Muscle of arm (tissue), 12 donors: ENCODE results near the gene HEPN1. TPM values are rescaled to one million over a fixed set of nuclear protein-coding genes. Genes with fewer than 3 reads are reported as not detected.
"Not testable (repeated sequence)": the region's sequence is repeated elsewhere in the genome, so short reads cannot be mapped to it uniquely, and the experiment has no call there.

ENCODE experiments used
- DNase-seq: peaks from one replicate; pipeline ENCODE4 v3.0.0-alpha.2; 2013
- polyA plus RNA-seq, 12 donors: library from polyadenylated mRNA; unstranded; fragments of 120-200 nt; gene quantifications; one replicate each; pipeline ENCODE4 v1.2.1, GENCODE V29; 2013; ENCODE audit not compliant: insufficient read length in 12 of 12

Gene HEPN1
- polyA plus RNA-seq, 12 donors = 0.13 to 0.34 (median 0.18) TPM; not detected in 7

DNA sequence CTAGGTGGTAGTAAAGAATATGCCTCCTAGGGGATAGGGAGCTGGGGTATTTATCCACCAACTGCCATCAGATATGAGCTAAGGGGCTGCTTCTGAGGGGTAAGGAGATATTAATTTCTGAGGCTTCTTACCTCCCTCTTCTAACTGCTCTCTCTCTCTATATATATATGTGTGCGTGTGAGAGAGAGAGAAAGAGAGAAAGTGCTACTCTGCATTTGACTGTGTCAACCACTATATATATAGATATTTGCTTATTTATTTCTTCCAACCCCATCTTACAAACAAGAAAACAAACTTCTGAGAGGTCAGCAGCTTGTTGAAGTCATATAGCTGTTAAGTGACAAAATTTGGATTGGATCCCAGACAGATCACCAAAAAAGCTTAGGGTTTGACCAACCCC, 22.7 kb downstream of the HEPN1 start:
- no peak for DNase-seq

DNA sequence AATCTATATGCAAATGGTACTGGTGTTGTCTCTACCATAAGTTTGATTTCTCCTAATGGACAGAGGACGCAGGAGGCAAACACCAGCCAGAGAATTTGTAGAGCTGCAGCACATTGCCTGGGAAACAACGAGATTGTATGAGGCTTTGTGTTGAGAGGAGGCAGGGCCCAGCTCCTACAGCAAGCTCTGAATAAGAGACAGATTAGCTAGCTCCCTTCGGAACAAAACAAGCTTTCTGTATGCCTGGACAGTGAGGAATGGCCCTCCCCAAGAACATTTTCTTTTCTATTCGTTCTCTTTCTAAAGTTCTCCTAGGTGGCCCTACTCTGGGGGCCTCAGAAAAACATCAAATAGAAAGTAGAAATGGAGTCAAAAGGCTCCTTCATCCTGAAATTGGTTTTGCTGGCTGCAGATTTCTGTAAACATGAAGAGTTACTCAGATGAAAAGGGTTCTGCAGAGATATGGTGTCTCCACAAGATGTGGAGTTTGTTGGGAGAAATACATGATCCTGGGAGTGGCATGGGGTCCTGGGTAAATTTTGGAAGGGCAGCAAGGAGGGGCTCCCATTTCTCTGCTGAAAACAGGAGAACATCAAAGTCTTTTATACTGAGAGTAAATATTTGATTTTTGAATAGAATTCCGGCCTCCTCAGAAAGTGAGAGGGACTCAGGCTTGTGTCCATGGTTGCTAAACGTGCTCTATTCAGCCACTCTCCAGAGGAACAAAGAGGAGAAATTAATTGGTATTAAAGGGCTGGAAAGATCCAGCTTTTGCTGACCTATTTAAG, 23.6 kb downstream of the HEPN1 start:
- DNase-seq = no peak

DNA sequence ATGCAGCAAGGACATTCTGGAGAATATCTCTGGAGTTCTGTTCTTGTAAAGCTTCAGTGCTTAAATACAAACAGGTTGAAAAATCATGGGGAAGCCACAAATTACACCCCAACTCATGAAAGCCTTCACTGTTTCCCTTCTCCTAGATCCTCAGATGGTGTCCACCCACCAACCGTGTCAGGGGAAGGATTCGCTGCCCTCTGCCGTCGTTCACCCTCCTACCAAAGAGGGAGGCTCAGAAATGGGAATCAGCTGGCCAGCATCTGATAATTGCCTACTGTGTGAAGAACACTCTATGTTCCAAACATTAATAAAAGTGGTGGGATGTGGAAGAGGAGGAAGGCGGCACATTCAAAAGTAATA, 24.2 kb downstream of the HEPN1 start:
- no peak for DNase-seq

DNA sequence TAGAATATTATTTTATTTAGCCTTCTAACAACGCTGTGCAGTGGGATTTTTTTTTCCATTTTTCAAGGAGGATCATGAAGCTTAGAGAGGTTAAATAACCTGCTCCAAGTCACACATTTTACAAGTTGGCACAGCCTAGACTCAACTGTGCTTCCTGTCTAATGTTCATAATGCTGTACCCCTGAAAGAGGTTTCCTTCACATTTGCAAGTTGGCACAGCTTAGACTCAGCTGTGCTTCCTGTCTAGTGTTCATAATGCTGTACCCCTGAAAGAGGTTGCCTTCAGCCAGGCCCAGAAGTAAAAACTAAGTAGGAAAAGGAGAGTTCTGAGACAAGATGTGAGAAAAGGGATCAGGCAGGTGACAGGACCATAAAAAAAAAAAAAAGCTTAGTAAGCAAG, 24.7 kb downstream of the HEPN1 start:
- no peak for DNase-seq

DNA sequence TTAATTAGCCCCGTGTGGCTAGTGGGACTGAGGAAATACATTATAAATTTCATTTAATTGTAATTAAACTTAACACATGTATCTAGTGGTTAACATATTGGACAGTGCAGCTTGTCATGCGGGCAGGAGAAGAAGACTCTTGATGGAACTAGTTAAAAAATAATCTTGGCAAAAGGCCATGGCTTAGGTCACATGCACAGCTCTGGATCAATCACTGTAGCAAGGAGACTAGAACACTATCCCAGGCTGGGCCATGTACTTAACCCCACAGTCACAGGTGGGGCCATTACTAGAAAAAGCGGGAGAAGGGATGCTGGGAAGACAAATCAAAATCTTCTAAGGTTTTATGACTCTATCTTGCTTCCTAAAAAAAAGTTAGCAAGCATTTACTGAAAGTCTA, 25.5 kb downstream of the HEPN1 start:
- DNase-seq = no peak

DNA sequence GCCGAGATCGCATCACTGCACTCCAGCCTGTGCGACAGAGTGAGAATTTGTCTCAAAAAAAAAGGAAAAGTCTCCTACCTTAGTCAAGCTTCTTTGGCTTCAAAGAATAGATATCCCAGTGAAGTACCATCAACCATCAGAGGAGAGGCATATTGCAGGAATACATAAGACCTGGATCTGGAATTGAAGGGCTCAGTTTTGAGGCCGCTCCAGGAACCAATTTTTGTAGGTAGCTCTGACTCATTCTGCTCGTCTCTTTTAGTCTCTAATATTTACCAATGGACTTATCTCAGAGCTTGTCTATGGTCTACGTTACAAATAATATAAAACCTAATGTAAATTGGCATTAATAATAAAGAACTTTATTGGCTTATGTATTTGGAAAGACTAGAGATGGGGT, 26.8 kb downstream of the HEPN1 start:
- DNase-seq = no peak

DNA sequence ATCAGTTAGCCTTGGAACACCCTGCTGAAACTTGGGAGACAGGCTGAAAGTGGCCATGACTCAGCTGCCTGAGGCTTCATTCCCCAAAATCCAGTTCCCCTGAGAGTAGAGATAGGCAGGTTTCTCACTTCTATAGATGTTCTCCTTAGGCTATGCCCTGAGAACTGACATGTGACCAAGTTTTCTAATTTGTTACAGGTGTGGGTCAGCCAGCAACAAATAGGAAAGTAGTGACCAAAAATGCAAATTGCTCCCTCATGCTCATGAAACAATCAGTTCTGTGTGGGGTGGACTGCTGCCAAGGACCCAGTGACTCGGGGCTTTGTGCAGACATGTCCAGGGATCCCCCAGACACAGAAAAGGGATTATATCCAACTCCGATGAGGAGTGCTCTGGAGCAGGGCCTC, 27.7 kb downstream of the HEPN1 start:
- DNase-seq = no peak

DNA sequence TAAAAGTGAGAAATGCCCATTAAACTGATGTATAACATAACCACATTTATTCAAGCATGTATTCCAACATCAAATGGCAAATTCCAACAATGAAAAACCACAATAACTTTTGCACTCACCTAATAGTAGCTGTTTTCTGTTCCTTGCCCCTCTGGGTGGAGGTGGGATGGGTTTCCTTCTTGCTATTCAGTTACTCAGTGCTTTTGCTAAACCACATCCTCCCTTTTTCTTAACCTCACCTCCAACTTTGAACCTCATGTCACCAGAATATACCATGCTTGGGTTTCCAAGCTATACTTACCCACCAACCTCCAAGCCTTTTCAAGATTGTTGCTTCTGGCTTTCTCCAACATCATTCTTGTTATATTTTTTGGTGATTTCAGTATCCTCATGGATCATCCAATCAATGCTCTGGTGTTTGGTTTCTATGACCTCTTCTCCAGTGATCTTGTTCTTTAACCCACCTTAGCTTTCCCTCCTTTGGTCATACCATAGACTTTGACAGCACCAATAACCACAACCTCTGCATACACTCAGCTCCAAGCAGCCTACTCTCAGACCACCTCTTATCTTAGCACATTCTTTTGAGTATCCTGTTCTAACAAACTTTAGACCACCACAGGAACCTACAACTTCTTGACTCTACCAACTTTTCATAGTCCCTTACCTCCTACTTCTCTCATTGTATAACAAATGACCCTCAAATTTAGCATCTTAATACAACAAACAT, 31.7 kb downstream of the HEPN1 start:
- DNase-seq = no peak

DNA sequence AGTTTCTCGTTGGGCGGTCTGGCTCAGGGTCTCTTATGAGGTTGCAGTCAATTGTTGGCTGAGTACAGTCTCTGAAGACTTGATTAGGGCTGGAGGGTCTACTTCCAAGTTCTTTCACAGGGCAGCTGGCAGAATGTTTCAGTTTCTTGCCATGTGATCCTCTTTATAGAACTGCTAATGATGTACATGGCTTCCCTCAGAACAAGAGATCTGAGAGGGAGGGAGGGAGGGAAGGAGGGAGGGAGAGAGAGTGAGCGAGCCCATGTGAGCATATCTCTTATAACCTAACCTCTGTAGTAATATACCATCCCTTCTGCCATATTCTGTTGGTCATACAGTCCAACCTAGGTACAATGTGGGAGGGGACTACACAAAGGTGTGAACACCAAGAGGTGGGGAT, 32.3 kb downstream of the HEPN1 start:
- DNase-seq = no peak

DNA sequence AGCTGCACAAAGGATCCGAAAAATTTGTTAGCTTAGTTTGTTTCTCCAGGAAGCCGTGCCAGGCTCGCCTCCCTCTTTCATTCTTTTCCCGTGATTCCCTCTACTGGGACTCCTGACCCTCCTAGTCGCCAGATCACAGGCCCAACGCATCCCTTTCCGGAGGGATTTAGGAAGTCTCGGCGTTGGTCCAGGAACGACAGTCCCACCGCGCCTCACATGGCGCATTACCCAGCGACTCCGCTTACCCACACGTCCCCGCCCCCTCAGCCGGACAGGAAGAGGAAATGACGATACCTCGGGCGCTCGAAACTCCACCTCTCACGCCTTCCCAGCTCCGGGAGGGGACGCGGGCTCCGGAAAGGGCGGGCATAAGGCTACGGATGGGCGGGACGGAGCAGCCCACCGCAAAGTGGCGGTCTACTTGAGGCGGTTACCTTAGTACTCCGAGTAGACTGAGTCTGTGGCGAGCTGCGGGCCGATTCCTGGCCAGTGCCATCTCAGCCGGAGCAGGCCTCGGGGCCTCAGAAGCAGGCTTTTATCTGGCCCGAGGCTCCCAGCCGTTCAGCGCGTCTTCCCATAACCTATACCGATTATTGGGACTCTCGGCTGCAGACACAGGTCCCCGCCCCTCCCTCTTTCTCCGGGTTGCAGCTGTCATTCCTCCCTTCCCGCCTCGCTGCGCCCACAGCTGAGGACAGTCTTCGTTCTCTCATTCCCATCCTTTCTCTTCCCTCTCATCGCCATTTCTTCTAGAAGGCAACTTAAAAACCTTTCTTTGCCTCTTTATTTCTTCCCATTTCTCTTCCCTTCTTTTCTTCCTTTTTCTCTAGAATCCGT, 34.9 kb downstream of the HEPN1 start, which contains the start of gene CCDC15:
Gene CCDC15 (plus strand): TSS at position 450 of the 837 bp plus-strand sequence. CDS start 531 bp downstream, outside the sequence.
- peak; percentile 97 for DNase-seq

DNA sequence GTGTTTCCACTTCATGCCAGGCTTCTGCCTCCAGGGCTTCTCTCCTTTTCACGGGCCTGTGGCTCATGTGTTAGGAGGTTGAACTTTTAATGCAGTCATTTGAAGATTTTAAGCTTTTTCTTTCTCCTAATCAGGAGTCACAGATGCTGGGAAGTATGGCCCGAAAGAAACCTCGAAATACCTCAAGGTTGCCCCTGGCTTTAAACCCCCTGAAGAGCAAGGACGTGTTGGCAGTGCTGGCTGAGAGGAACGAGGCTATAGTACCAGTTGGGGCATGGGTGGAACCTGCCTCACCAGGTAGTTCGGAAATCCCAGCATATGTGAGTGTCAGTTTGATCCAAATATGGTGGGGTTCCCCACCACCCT, 35.5 kb downstream of the HEPN1 start:
- no peak for DNase-seq

DNA sequence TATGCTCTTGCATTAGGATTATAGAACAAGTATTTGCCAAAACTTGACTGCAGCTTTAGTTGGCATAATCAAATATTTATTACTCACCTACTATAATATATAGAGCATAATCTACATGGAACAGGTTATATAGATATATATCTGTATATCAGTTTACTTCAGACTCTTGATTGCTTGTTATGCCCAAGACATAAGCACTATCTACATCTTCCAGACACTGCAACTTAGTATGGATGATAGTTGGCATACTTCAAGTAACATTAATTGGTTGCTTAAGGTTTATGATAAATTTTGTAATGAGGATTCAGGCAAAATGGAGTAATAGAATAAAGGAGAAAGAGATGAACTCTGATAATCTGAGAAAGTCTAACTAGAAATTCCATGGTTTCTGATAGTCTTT, 36.0 kb downstream of the HEPN1 start:
- no peak for DNase-seq

DNA sequence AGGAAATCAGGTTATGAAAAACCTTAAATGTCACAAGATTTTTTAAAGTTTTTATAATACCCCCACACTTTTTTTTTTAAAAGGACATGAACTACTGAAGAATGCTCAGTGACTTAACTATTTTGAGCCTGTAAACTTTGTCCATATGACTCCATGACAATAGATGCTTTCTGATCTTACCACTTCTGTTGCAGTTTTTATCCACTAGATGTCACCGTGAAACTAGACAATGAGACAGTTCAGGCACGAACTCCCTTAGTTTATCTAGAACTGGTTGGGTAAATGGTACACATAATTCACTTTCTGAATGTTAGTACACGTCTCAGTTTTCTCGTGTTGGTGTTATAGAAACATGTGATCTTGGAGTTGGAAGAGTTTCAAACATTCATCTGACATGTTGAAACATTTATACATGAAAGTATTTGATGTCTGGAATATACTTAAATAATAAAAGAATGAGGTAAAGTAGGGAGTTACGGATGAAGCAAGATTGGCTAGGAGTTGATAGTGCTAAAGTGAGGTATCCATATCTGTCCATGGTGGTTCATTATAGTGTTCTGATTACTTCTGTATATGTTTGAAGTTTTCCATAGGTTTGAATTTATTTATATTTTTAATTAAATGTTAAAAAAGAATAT, 43.0 kb downstream of the HEPN1 start:
- peak; percentile 66 for DNase-seq

DNA sequence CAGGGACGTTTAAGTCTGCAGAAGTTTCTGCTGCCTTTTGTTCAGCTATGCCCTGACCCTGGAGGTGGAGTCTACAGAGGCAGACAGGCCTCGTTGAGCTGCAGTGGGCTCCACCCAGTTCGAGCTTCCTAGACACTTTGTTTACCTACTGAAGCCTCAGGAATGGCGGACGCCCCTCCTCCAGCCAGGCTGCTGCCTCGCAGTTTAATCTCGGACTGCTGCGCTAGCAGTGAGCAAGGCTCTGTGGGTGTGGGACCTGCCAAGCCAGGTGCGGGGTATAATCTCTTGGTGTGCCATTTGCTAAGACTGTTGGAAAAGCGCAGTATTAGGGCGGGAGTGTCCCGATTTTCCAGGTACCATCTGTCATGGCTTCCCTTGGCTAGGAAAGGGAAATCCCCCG, 49.1 kb downstream of the HEPN1 start:
- not testable (repeated sequence) for DNase-seq

Other genes with a start within 250 kb of the HEPN1 start
- 10 to 100 TPM in 1 of 12 donors, 1 to 10 TPM in 10, not detected in 1; 4.7 to 23.3 (median 7.2) TPM for gene SIAE, start 245.5 kb upstream of the HEPN1 start, polyA plus RNA-seq
- 1 to 10 TPM in 10 of 12 donors, not detected in 2; 2.0 to 6.4 (median 3.7) TPM for gene SPA17, start 245.3 kb upstream of the HEPN1 start, polyA plus RNA-seq
- gene NRGN, start 179.3 kb upstream of the HEPN1 start, polyA plus RNA-seq = 10 to 100 TPM in 2 of 12 donors, 1 to 10 TPM in 9, not detected in 1; 3.1 to 14.5 (median 5.1) TPM
- 1 to 10 TPM in 7 of 12 donors, under 1 TPM in 3, not detected in 2; 0.60 to 2.8 (median 1.4) TPM for gene VSIG2, start 167.0 kb upstream of the HEPN1 start, polyA plus RNA-seq
- gene ESAM, start 157.0 kb upstream of the HEPN1 start, polyA plus RNA-seq = 10 to 100 TPM in 11 of 12 donors, not detected in 1; 39.8 to 59.8 (median 52.1) TPM
- 10 to 100 TPM in 11 of 12 donors, not detected in 1; 11.1 to 32.5 (median 16.0) TPM for gene MSANTD2, start 118.8 kb upstream of the HEPN1 start, polyA plus RNA-seq
- 10 to 100 TPM in 11 of 12 donors, not detected in 1; 18.3 to 42.5 (median 27.0) TPM for gene ROBO3, start 53.8 kb upstream of the HEPN1 start, polyA plus RNA-seq
- gene ROBO4, start 21.4 kb upstream of the HEPN1 start, polyA plus RNA-seq = 10 to 100 TPM in 11 of 12 donors, not detected in 1; 22.9 to 41.6 (median 26.4) TPM
- under 1 TPM in 4 of 12 donors, not detected in 8; 0.05 to 0.33 (median 0.19) TPM for gene HEPACAM, start 16.8 kb downstream of the HEPN1 start, polyA plus RNA-seq
- 1 to 10 TPM in 10 of 12 donors, not detected in 2; 2.4 to 5.3 (median 3.4) TPM for gene CCDC15, start 35.0 kb downstream of the HEPN1 start, polyA plus RNA-seq
- 1 to 10 TPM in 10 of 12 donors, not detected in 2; 1.6 to 3.8 (median 2.9) TPM for gene SLC37A2, start 144.1 kb downstream of the HEPN1 start, polyA plus RNA-seq
- gene TMEM218, start 192.4 kb downstream of the HEPN1 start, polyA plus RNA-seq = 10 to 100 TPM in 11 of 12 donors, not detected in 1; 14.4 to 29.8 (median 24.5) TPM
- gene PKNOX2, start 245.5 kb downstream of the HEPN1 start, polyA plus RNA-seq = 10 to 100 TPM in 11 of 12 donors, not detected in 1; 18.8 to 53.6 (median 25.8) TPM